GM18868 (cell line): ENCODE data around the gene CHST11.
A peak's percentile ranks its signal among the peaks of the same experiment; 100 is the strongest.

Experiments used
- ATAC-seq: cut with Tn5 transposase; IDR thresholded peaks from one replicate; pipeline ENCODE4 v1.9.1; 2021; ENCODE audit warnings: mild to moderate bottlenecking, moderate library complexity; ENCODE audit not compliant: unreplicated experiment

The CHST11 gene

GRCh38 chr12:104643819-104644669 is 187.3 kb downstream of the CHST11 start:
- no peak for ATAC-seq

- no peak for ATAC-seq
These were observed 192.0 kb downstream of the CHST11 start for GRCh38 chr12:104648756-104649155.

- ATAC-seq, result no peak
These were observed 192.6 kb downstream of the CHST11 start for GRCh38 chr12:104649217-104649824.

GRCh38 chr12:104649921-104650320 is 193.2 kb downstream of the CHST11 start:
- no peak for ATAC-seq

- ATAC-seq, result no peak
These were observed 193.8 kb downstream of the CHST11 start for GRCh38 chr12:104650541-104650940.

GRCh38 chr12:104651811-104652210 is 195.1 kb downstream of the CHST11 start:
- ATAC-seq, result no peak

- ATAC-seq, result no peak
These were observed 195.6 kb downstream of the CHST11 start for GRCh38 chr12:104652358-104652757.

GRCh38 chr12:104652910-104653309 is 196.2 kb downstream of the CHST11 start:
- no peak for ATAC-seq

GRCh38 chr12:104653730-104654664 is 197.2 kb downstream of the CHST11 start:
- ATAC-seq, result no peak

GRCh38 chr12:104654665-104655609 is 198.2 kb downstream of the CHST11 start:
- ATAC-seq, result no peak

GRCh38 chr12:104656383-104656782 is 199.6 kb downstream of the CHST11 start:
- ATAC-seq, result no peak

- no peak for ATAC-seq
These were observed 200.2 kb downstream of the CHST11 start for GRCh38 chr12:104656921-104657320.

- ATAC-seq, result peak; percentile 78
These were observed 201.2 kb downstream of the CHST11 start for GRCh38 chr12:104657726-104658484.

GRCh38 chr12:104659058-104659457 is 202.3 kb downstream of the CHST11 start:
- ATAC-seq, result no peak

GRCh38 chr12:104662203-104662602 is 205.5 kb downstream of the CHST11 start:
- ATAC-seq, result no peak

- ATAC-seq, result no peak
These were observed 206.2 kb downstream of the CHST11 start for GRCh38 chr12:104662908-104663307.

- ATAC-seq, result no peak
These were observed 207.6 kb downstream of the CHST11 start for GRCh38 chr12:104664351-104664750.

GRCh38 chr12:104665296-104665695 is 208.5 kb downstream of the CHST11 start:
- no peak for ATAC-seq

GRCh38 chr12:104667139-104667538 is 210.4 kb downstream of the CHST11 start:
- no peak for ATAC-seq
